HG03095 (cell line): ENCODE measurements around the gene CFAP251.

ENCODE experiments used
- ATAC-seq: cut with Tn5 transposase; IDR thresholded peaks from one replicate; pipeline ENCODE4 v1.9.1; 2021; ENCODE audit warnings: moderate library complexity; ENCODE audit not compliant: unreplicated experiment

CFAP251 gene

DNA sequence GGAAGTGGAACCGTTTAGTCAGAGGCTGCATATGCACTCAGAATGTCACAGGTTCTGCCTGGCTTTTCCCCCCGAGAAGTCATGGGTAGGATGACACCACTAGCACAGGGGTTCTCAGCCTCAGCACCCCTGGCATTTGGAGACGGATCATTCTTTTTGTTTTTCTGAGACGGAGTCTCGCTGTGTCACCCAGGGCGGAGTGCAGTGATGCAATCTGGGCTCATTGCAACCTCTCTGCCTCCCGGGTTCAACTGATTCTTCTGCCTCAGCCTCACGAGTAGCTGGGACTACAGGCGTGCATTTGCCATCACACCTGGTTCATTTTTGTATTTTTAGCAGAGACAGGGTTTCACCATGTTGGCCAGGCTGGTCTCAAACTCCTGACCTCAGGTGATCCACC lies 131.4 kb downstream of the CFAP251 start:
- ATAC-seq = no peak

DNA sequence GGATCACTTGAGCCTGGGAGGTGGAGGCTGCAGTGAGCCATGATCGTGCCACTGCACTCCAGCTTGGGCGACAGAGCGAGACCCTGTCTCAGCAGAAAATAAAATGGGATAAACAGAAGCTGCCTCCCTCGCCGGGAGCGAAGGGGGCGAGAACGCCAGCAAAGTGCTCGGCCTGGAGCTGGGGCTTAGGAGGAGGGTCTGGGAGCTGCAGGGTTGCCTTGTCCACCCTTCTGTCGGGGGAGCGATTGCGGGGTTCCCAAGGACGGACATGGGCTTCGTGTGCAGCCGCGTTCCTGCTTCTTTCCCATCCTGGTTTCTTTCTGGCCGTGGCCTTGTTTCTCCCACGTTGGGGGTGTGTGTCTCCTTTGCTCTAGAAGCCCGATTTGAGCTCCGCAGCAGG lies 132.3 kb downstream of the CFAP251 start:
- ATAC-seq = no peak

- ATAC-seq = no peak
These were observed 133.0 kb downstream of the CFAP251 start for GRCh38 chr12:122051231-122051876.

DNA sequence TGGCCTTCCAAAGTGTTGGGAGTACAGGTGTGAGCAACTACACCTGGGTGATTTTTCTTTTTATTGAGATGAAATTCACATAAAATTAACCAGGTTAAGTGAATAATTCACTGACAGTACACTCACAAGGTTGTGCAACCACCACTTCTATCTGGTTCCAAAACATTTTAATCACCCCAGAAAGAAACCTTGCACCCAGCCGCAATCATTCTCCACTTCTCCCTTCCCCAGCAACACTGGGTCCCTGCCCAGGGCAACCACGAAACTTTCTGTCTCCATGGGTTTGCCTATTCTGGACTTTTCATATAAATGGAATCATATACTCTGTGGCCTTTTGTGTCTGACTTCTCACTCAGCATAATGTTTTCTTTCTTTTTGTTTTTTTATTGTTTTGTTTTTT lies 133.9 kb downstream of the CFAP251 start:
- ATAC-seq = no peak
